ENCODE data around the gene DYTN.

Gene DYTN

GRCh38 chr2:206626108-206626507 lies 92.1 kb downstream of the DYTN start:
- Histone ChIP-seq H3K4me1 (ENCODE audit: insufficient read depth, low read length) (no peaks in the 10 kb centered on the region), H2AFZ (ENCODE audit: low read depth, low read length) (no peak overlapping the region), H3K9ac (ENCODE audit: low read depth, low read length) (no peak overlapping the region), H3K36me3 (ENCODE audit: insufficient read depth, low read length) (no peaks in the 10 kb centered on the region), H3K27me3 (ENCODE audit: insufficient read depth, low read length, poor library complexity) (no peaks in the 10 kb centered on the region), H3K79me2 (ENCODE audit: insufficient read depth, low read length) (no peaks in the 10 kb centered on the region), H3K4me3 (ENCODE audit: low read depth in 1 of 2, low read length in 2 of 2) (no peak overlapping the region), H3K4me2 (ENCODE audit: insufficient read depth, low read length) (no peak overlapping the region), H4K20me1 (ENCODE audit: insufficient read depth, low read length) (no peaks in the 10 kb centered on the region), H3K27ac (ENCODE audit: low read length) (no peak overlapping the region), H3K9me3 (ENCODE audit: insufficient read depth, low read length, severe bottlenecking) (no peaks in the 10 kb centered on the region)
- DNase-seq = no peak
- no peak for ATAC-seq (ENCODE audit: insufficient read depth, low read depth)
- TF ChIP-seq CTCF (IDR thresholded peaks at IDR 0.05; ENCODE audit: borderline replicate concordance, extremely low read depth, low read length, poor library complexity, severe bottlenecking) (no peak), EZH2 (IDR thresholded peaks at IDR 0.05; ENCODE audit: borderline replicate concordance, low read depth, low read length, severe bottlenecking) (no peak)

- Histone ChIP-seq H4K20me1 (ENCODE audit: insufficient read depth, low read length) (no peaks in the 10 kb centered on the region), H3K36me3 (ENCODE audit: insufficient read depth, low read length) (no peaks in the 10 kb centered on the region), H3K4me3 (ENCODE audit: low read depth in 1 of 2, low read length in 2 of 2) (no peak overlapping the region), H3K79me2 (ENCODE audit: insufficient read depth, low read length) (no peaks in the 10 kb centered on the region), H3K9me3 (ENCODE audit: insufficient read depth, low read length, severe bottlenecking) (no peaks in the 10 kb centered on the region), H3K4me1 (ENCODE audit: insufficient read depth, low read length) (no peaks in the 10 kb centered on the region), H2AFZ (ENCODE audit: low read depth, low read length) (no peak overlapping the region), H3K4me2 (ENCODE audit: insufficient read depth, low read length) (no peak overlapping the region), H3K9ac (ENCODE audit: low read depth, low read length) (no peak overlapping the region), H3K27ac (ENCODE audit: low read length) (no peak overlapping the region), H3K27me3 (ENCODE audit: insufficient read depth, low read length, poor library complexity) (no peaks in the 10 kb centered on the region)
- no peak for ATAC-seq (ENCODE audit: insufficient read depth, low read depth)
- TF ChIP-seq CTCF (IDR thresholded peaks at IDR 0.05; ENCODE audit: borderline replicate concordance, extremely low read depth, low read length, poor library complexity, severe bottlenecking) (no peak), EZH2 (IDR thresholded peaks at IDR 0.05; ENCODE audit: borderline replicate concordance, low read depth, low read length, severe bottlenecking) (no peak)
- DNase-seq = no peak
Observed at GRCh38 chr2:206619011-206619410, 99.2 kb downstream of the DYTN start.

- Histone ChIP-seq H4K20me1 (ENCODE audit: insufficient read depth, low read length) (no peaks in the 10 kb centered on the region), H3K9ac (ENCODE audit: low read depth, low read length) (no peak overlapping the region), H3K79me2 (ENCODE audit: insufficient read depth, low read length) (no peaks in the 10 kb centered on the region), H3K4me3 (ENCODE audit: low read depth in 1 of 2, low read length in 2 of 2) (no peak overlapping the region), H2AFZ (ENCODE audit: low read depth, low read length) (no peak overlapping the region), H3K9me3 (ENCODE audit: insufficient read depth, low read length, severe bottlenecking) (no peaks in the 10 kb centered on the region), H3K4me2 (ENCODE audit: insufficient read depth, low read length) (no peak overlapping the region), H3K27me3 (ENCODE audit: insufficient read depth, low read length, poor library complexity) (no peaks in the 10 kb centered on the region), H3K4me1 (ENCODE audit: insufficient read depth, low read length) (no peaks in the 10 kb centered on the region), H3K36me3 (ENCODE audit: insufficient read depth, low read length) (no peaks in the 10 kb centered on the region), H3K27ac (ENCODE audit: low read length) (no peak overlapping the region)
- no peak for TF ChIP-seq EZH2 (IDR thresholded peaks at IDR 0.05; ENCODE audit: borderline replicate concordance, low read depth, low read length, severe bottlenecking)
- TF ChIP-seq CTCF (IDR thresholded peaks at IDR 0.05; ENCODE audit: borderline replicate concordance, extremely low read depth, low read length, poor library complexity, severe bottlenecking) = no peak
- DNase-seq = no peak
- ATAC-seq (ENCODE audit: insufficient read depth, low read depth) = no peak
Observed at GRCh38 chr2:206616151-206616550, 102.0 kb downstream of the DYTN start.

Data from DND-41 (cell line).